Neural crest cell (in vitro differentiated cells): Measurements from ENCODE around the gene NCR1. TPM values are rescaled to one million over a fixed set of nuclear protein-coding genes. Genes with fewer than 3 reads are reported as not detected.
"Not testable (repeated sequence)": the region's sequence is repeated elsewhere in the genome, so short reads cannot be mapped to it uniquely, and the experiment has no call there.

Experiments used
- DNase-seq: peaks from one replicate; pipeline ENCODE4 v3.0.0; 2021; ENCODE audit warnings: low read depth, mixed read lengths, low spot score
- H3K27ac Mint-ChIP-seq: one replicate; pipeline ENCODE4 v1.8.0; 2021; ENCODE audit warnings: mild to moderate bottlenecking, mixed read lengths; ENCODE audit not compliant: unreplicated experiment
- H3K27me3 Mint-ChIP-seq: 2 replicates; pipeline ENCODE4 v1.8.0; 2021; ENCODE audit warnings: low read depth, mild to moderate bottlenecking, mixed read lengths
- H3K36me3 Mint-ChIP-seq: 2 replicates; pipeline ENCODE4 v1.8.0; 2021; ENCODE audit warnings: low read depth, mild to moderate bottlenecking, mixed read lengths
- H3K4me1 Mint-ChIP-seq: 2 replicates; pipeline ENCODE4 v1.8.0; 2021; ENCODE audit warnings: mixed read lengths
- H3K4me3 Mint-ChIP-seq: one replicate; pipeline ENCODE4 v1.8.0; 2021; ENCODE audit warnings: mild to moderate bottlenecking, mixed read lengths
- H3K9me3 Mint-ChIP-seq: 2 replicates; pipeline ENCODE4 v1.8.0; 2021; ENCODE audit warnings: mixed read lengths
- CTCF ChIP-seq: fragments of 200-600 bp; sonication (generic); conservative IDR thresholded peaks from 2 replicates; pipeline ENCODE4 v1.5.0; 2021; ENCODE audit warnings: antibody characterized with exemption, mild to moderate bottlenecking
- total RNA-seq: library from RNA; stranded (reverse); gene quantifications from 2 replicates; pipeline ENCODE4 v1.2.1, GENCODE V29; 2021

The NCR1 gene
- total RNA-seq, 1 donor from 2014 or later, result not detected

GRCh38 chr19:54893406-54893805 is 12.5 kb upstream of the NCR1 start:
- H3K4me1 Mint-ChIP-seq, result no peaks in the 10 kb centered on the region
- DNase-seq, result no peak
- H3K36me3 Mint-ChIP-seq, result no peaks in the 10 kb centered on the region
- H3K4me3 Mint-ChIP-seq, result no peak overlapping the region
- TF ChIP-seq CTCF, result no peak
- no peak overlapping the region for H3K27ac Mint-ChIP-seq
- H3K27me3 Mint-ChIP-seq, result peaks cover 26% of the 10 kb centered on the region
- H3K9me3 Mint-ChIP-seq, result no peaks in the 10 kb centered on the region

GRCh38 chr19:54894106-54894505 is 11.8 kb upstream of the NCR1 start:
- not testable (repeated sequence) for H3K36me3 Mint-ChIP-seq, DNase-seq, H3K27ac Mint-ChIP-seq, H3K9me3 Mint-ChIP-seq, H3K4me1 Mint-ChIP-seq, H3K4me3 Mint-ChIP-seq
- H3K27me3 Mint-ChIP-seq, result peaks cover 33% of the 10 kb centered on the region

- Mint-ChIP-seq H3K9me3 (no peaks in the 10 kb centered on the region), H3K4me1 (no peaks in the 10 kb centered on the region), H3K36me3 (no peaks in the 10 kb centered on the region), H3K27me3 (peaks cover 43% of the 10 kb centered on the region), H3K27ac (no peak overlapping the region), H3K4me3 (no peak overlapping the region)
- TF ChIP-seq CTCF, result no peak
- no peak for DNase-seq
Observed at GRCh38 chr19:54896036-54896435, 9.9 kb upstream of the NCR1 start.

GRCh38 chr19:54898685-54899084 is 7.3 kb upstream of the NCR1 start:
- H3K4me1 Mint-ChIP-seq, H3K36me3 Mint-ChIP-seq, H3K4me3 Mint-ChIP-seq, DNase-seq, H3K9me3 Mint-ChIP-seq, H3K27ac Mint-ChIP-seq: not testable (repeated sequence)
- peaks cover 41% of the 10 kb centered on the region for H3K27me3 Mint-ChIP-seq

GRCh38 chr19:54899646-54900045 is 6.3 kb upstream of the NCR1 start:
- not testable (repeated sequence) for H3K9me3 Mint-ChIP-seq, H3K27ac Mint-ChIP-seq, DNase-seq, H3K36me3 Mint-ChIP-seq, H3K4me1 Mint-ChIP-seq, H3K4me3 Mint-ChIP-seq
- H3K27me3 Mint-ChIP-seq, result peaks cover 36% of the 10 kb centered on the region

GRCh38 chr19:54901153-54901552 is 4.8 kb upstream of the NCR1 start:
- H3K4me3 Mint-ChIP-seq, DNase-seq, H3K9me3 Mint-ChIP-seq, H3K27ac Mint-ChIP-seq, H3K36me3 Mint-ChIP-seq, H3K4me1 Mint-ChIP-seq: not testable (repeated sequence)
- H3K27me3 Mint-ChIP-seq, result peaks cover 35% of the 10 kb centered on the region

- H3K4me3 Mint-ChIP-seq, result no peak overlapping the region
- H3K36me3 Mint-ChIP-seq, result no peaks in the 10 kb centered on the region
- no peak for DNase-seq
- H3K27me3 Mint-ChIP-seq, result peaks cover 32% of the 10 kb centered on the region
- no peaks in the 10 kb centered on the region for H3K9me3 Mint-ChIP-seq
- no peak overlapping the region for H3K27ac Mint-ChIP-seq
- TF ChIP-seq CTCF, result no peak
- no peaks in the 10 kb centered on the region for H3K4me1 Mint-ChIP-seq
Observed at GRCh38 chr19:54902061-54902460, 3.9 kb upstream of the NCR1 start.

- Mint-ChIP-seq H3K27me3 (peaks cover 27% of the 10 kb centered on the region), H3K36me3 (no peaks in the 10 kb centered on the region), H3K27ac (no peak overlapping the region), H3K4me1 (no peaks in the 10 kb centered on the region), H3K4me3 (no peak overlapping the region), H3K9me3 (no peaks in the 10 kb centered on the region)
- TF ChIP-seq CTCF, result no peak
- DNase-seq, result no peak
Observed at GRCh38 chr19:54903303-54903702, 2.6 kb upstream of the NCR1 start.

GRCh38 chr19:54904261-54904660 is 1.7 kb upstream of the NCR1 start:
- not testable (repeated sequence) for H3K27ac Mint-ChIP-seq, H3K4me3 Mint-ChIP-seq, H3K4me1 Mint-ChIP-seq, H3K9me3 Mint-ChIP-seq, H3K36me3 Mint-ChIP-seq, DNase-seq
- peaks cover 18% of the 10 kb centered on the region for H3K27me3 Mint-ChIP-seq
